ENCODE measurements around the gene LRRC10B. TPM values are rescaled to one million over a fixed set of nuclear protein-coding genes. Genes with fewer than 3 reads are reported as not detected.

LRRC10B gene
- total RNA-seq, 1 experiment from 2014 or later = 0.39 TPM

- H3K27me3 Mint-ChIP-seq (ENCODE audit: low read depth) = peaks cover 72% of the 10 kb centered on the region
- peaks cover 5% of the 10 kb centered on the region; the same call in 1 of the 2 replicates for H3K27me3 ChIP-seq (ENCODE audit: insufficient read depth, low read length)
- H3K9ac ChIP-seq (ENCODE audit: extremely low read depth, insufficient read length, low read length) = no peak overlapping the region
These were observed 47.4 kb downstream of the LRRC10B start for GRCh38 chr11:61555978-61556377.

More at GRCh38 chr11:61555978-61556377, 47.4 kb downstream of the LRRC10B start:
- Histone ChIP-seq H3K23me2 (ENCODE audit: insufficient read length, low read depth, low read length, poor library complexity, severe bottlenecking) (peaks cover 7% of the 10 kb centered on the region), H3K56ac (ENCODE audit: insufficient read length, low read depth, low read length) (no peak overlapping the region), H2BK5ac (ENCODE audit: insufficient read length, low read length) (no peak overlapping the region), H3K27ac (ENCODE audit: insufficient read length, low read depth, low read length) (no peak overlapping the region), H3K9me3 (ENCODE audit: control insufficient read depth, low read depth, low read length) (no peaks in the 10 kb centered on the region), H2AFZ (ENCODE audit: low read length) (no peak overlapping the region), H3T11ph (ENCODE audit: low read length) (no peak overlapping the region), H3K23ac (ENCODE audit: insufficient read length, low read depth, low read length) (no peak overlapping the region), H3K18ac (ENCODE audit: insufficient read length, low read depth, low read length) (no peak overlapping the region), H2AK5ac (ENCODE audit: insufficient read length, low read length) (no peak overlapping the region), H4K5ac (ENCODE audit: insufficient read length, low read depth, low read length) (no peak overlapping the region), H4K91ac (ENCODE audit: insufficient read length, low read depth, low read length) (no peak overlapping the region), H3K79me1 (ENCODE audit: insufficient read depth, low read depth, low read length, poor library complexity, severe bottlenecking) (no peaks in the 10 kb centered on the region), H3K4me2 (ENCODE audit: insufficient read depth, insufficient read length, low read length) (peak overlapping the region; percentile 55), H4K8ac (replicated peaks; ENCODE audit: insufficient read length, low read depth, low read length) (no peak overlapping the region), H3K14ac (ENCODE audit: insufficient read depth, low read length) (no peak overlapping the region), H3K4ac (ENCODE audit: low read depth, low read length) (no peak overlapping the region), H2BK20ac (ENCODE audit: low read depth, low read length, poor library complexity, severe bottlenecking) (no peak overlapping the region), H2BK120ac (ENCODE audit: low read depth, low read length, poor library complexity, severe bottlenecking) (no peak overlapping the region), H3K79me2 (ENCODE audit: insufficient read depth, low read length) (no peaks in the 10 kb centered on the region), H2BK15ac (ENCODE audit: low read depth, low read length) (no peak overlapping the region), H4K20me1 (ENCODE audit: control insufficient read depth, insufficient read depth, insufficient read length) (no peaks in the 10 kb centered on the region), H3K4me1 (ENCODE audit: insufficient read depth, low read length) (no peaks in the 10 kb centered on the region; the same call in 1 of the 2 replicates), H2BK12ac (ENCODE audit: insufficient read length, low read depth, low read length) (no peak overlapping the region)
- peak overlapping the region; percentile 57 to 81; a peak in 4 of 5 replicates for H3K4me3 Mint-ChIP-seq
- peaks cover 39 to 64% of the 10 kb centered on the region in 2 experiments for H3K4me1 Mint-ChIP-seq
- H3K9me3 Mint-ChIP-seq = no peaks in the 10 kb centered on the region
- no CpG with 5 or more reads among the region's 10 CpGs for WGBS (ENCODE audit: extremely low coverage, insufficient read length, low lambda C conversion rate)
- no peak for TF ChIP-seq CTCF (conservative IDR thresholded peaks at IDR 0.05)
- H3K27ac Mint-ChIP-seq = no peak overlapping the region
- no peak for DNase-seq
- H3K36me3 Mint-ChIP-seq (ENCODE audit: insufficient read depth in 1 of 3, low read depth in 3 of 3) = no peaks in the 10 kb centered on the region; a peak in 1 of 7 replicates
